GM15510 (cell line): ENCODE data around the gene SURF1.

Experiments
- POLR2A ChIP-seq: IDR thresholded peaks from 3 replicates; pipeline ENCODE4 v1.6.1; 2011; ENCODE audit warnings: borderline replicate concordance; ENCODE audit not compliant: insufficient read length; ENCODE audit errors: extremely low read depth

Gene SURF1

GRCh38 chr9:133354766-133355165, 1.5 kb downstream of the SURF1 start:
- no peak for TF ChIP-seq POLR2A

- TF ChIP-seq POLR2A = no peak
Measured at GRCh38 chr9:133353548-133353947, 2.7 kb downstream of the SURF1 start.

DNA sequence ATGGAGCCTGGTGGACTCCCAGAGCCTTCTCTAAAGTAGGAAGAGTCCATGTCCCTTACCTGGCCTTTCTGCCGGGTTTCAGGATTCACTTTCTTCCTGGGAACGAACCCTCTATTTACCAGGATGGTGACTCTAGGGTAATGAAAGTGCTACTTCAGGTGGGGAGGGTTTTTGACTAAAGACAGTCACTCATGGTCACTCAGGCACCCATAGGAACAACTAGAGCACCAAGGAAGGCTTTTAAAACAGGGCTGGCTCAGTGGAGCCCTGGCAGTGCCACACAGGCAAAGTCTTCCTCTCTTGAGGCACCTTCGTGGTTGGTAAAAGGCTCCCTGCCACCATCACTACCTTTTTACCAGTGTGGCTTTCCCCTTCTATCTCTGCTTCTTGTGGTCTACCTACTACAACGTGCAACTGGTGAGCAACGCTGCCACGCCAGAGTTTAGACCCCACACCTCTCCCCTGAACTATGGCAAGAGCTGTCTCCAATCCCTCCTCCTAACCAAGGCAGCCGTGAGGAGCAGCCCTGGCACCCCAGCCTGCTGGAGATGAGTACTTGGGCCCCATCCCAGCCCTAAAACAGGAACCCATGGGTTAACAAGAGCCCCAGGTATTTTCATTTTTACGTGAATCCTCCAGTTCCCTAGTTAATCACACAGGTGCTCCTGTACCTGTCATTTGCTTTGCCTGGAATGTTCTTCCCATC, 3.5 kb downstream of the SURF1 start:
- peak; percentile 15 for TF ChIP-seq POLR2A

DNA sequence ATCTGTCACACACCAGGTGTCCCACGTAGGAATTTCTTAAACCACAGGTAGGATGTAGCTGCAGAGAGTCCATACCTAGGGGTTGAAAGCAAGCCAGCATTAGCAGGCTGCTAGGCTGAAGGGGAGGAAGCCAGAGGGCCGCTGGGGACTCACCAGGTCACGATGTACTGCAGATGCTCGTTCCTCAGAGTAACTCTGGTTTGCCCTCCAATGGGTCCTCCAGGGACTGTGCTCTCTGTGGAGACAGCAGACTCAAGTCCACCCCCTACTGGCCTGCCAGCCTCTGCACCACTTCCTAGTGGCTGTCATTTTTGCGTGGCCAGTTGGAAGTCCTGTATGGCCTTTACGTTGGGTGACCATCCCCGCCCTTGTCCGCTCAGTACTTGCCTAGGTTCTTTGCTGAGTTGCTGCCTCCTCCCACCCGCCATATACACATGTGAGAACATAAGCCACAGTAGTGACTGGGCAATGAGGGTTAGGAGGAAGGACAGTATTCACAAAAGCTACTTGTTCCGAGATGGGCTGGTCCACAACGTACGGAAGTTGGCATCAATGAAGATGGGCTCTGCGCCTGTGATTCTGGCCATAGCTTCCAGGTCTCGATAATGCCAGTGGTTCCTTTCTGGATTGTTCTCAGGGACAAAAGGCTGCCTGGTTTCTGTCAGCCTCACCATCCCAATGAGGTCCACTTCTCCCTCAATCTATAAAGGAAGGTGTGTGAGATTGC, 4.2 kb downstream of the SURF1 start:
- no peak for TF ChIP-seq POLR2A

GRCh38 chr9:133351526-133351907, 4.8 kb downstream of the SURF1 start:
- no peak for TF ChIP-seq POLR2A

DNA sequence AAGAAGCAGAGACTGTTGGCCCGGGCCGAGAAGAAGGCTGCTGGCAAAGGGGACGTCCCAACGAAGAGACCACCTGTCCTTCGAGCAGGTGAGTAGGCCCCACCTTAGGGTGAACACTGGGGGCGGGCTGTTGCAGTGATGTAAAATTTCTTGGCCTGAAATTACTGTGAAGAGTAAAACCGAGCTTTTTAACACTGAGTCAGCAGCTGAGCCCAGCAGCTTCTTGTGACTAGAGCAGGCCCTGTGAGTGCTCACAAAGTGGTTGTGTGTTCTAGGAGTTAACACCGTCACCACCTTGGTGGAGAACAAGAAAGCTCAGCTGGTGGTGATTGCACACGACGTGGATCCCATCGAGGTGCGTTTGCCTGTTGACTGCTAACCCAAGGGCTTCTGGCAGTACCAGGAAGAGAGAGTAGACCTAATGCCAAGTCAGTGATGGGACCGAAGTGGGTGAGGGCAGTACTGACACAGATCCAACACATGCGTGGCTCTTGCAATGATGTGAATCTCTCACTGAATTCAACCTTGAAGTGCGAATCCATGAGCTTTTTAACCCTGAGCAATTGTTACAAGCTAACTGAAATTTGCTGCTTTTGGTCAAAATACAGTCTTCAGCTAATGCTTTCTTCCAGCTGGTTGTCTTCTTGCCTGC, 6.2 kb downstream of the SURF1 start:
- TF ChIP-seq POLR2A = no peak

- peak; percentile 9 for TF ChIP-seq POLR2A
Measured at GRCh38 chr9:133348718-133349573, 7.3 kb downstream of the SURF1 start.

DNA sequence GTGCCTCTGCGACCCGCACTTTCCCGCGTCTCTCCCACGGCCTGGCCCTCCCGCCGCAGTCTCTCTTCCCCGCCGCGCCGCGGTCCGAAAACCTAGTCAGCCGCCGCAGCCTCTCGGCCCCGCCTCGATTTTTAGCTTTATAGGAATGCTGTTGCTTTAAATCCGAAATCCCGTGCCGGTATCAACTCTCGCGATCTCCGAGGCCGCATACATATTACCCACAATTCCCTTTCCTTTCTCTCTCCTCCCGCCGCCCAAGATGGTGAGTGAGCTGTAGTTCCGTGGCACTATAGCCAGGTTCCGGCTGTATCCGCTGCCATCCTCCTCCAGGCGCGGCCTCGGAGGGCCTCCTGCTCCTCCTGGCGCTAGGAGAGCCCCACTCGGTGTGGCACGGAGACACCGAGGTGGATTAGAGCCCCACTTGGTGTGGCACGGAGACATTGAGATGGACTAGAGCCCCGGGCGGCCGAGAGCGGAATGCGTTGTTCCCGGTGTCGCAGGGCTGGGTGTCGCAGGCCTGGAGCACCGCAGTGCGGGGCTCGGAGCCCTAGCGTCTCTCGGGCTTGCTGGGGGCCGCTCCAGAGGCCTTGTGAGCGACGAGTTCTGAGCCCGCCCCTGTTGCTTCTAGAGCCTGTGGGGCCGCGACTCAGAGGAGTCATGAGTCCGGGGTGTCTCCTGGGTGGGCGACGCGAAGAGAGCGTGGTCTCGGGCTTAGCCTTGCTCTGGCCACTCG, 8.1 kb downstream of the SURF1 start, which contains the start of the genes MED22 and RPL7A:
Gene MED22, minus strand, starts transcription at position 147 of the 733 bp plus-strand sequence. CDS start 1,469 bp downstream, outside the sequence.
Gene RPL7A, plus strand, starts transcription at position 234 of the 733 bp plus-strand sequence. Its CDS starts 26 bp downstream, at position 260.
- peak; percentile 99 for TF ChIP-seq POLR2A

DNA sequence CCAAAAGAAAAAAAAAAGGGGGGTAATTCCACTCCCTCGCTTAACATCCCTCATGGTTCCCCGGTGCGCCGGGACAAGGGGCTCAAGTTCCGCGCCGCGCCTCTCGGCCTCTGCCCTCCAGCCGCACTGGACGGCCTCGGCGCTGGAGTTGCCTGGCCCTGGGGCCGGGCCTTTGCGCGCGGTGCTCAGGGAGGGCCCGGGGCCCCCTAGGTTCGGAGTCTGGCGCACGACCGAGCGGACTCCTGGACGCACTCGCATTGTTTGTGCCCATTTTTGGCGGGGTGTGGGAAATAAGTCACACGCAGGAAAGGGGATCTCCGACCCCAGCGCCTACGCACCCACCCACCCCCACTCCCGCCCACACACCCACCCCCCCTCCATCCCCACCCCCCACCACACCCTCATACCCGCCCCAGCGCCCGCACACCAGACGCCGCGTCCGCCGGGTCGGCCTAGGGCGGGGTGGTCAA, 8.7 kb downstream of the SURF1 start:
- no peak for TF ChIP-seq POLR2A

- TF ChIP-seq POLR2A = no peak
Measured at GRCh38 chr9:133346021-133346785, 10.1 kb downstream of the SURF1 start.

DNA sequence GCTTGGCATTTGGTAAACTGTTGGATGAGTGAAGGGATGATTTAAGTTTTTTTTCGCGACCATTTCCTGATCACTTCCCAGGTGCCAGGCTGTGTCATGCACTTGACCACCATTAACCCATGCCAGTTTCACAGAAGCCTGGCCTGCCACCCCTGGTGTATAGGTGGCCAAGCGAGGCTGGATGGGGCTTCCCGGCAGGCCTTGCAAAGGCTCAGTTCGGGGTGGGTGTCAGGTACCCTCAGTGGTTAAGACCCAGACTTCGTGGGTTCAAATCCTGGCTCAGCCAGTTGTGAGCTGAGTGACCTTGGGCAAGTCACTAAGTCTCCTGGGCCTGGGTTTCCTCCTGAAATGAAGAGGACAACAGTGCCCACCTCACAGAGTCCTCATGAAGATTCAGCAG, 10.7 kb downstream of the SURF1 start:
- TF ChIP-seq POLR2A = no peak

DNA sequence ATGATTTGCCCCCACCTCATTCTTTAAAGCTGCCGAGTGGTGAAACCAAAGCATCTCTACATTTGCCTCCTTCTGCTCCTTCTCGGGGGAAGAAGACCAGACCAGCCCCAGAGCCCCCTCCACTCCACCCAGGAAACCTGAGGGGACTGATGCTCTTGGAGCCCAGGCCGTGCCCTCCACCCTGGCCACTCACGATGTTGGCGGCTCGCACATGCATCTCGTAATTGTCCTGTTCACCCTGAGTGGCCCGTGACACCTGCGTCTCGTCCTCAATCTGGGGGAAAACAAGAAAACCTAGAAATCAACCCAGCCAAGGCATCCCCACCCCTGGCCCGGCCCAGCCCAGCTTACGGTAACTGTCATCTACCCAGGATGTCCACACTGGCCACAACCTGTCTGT, 11.3 kb downstream of the SURF1 start:
- no peak for TF ChIP-seq POLR2A

GRCh38 chr9:133344071-133344470, 12.2 kb downstream of the SURF1 start:
- no peak for TF ChIP-seq POLR2A
